HFF-Myc (cell line): ENCODE data around the gene TRAPPC12.
"Not testable (repeated sequence)": the region's sequence is repeated elsewhere in the genome, so short reads cannot be mapped to it uniquely, and the experiment has no call there.

ENCODE experiments used
- DNase-seq: peaks from one replicate; pipeline ENCODE4 v3.0.0-alpha.2; 2011; ENCODE audit warnings: low read depth; ENCODE audit errors: extremely low read depth
- H3K4me3 ChIP-seq: replicated peaks from 2 replicates; pipeline ENCODE4 v1.5.1; 2011; ENCODE audit warnings: low read depth, mild to moderate bottlenecking, control low read depth, low read length
- TF ChIP-seq, protein P1 (sequence below): IDR thresholded peaks from 2 replicates; pipeline ENCODE4 v1.5.1; 2012; ENCODE audit warnings: mild to moderate bottlenecking, low read depth, low read length, control low read depth; ENCODE audit errors: missing control alignments

Gene TRAPPC12

GRCh38 chr2:3368261-3368722, 11.2 kb upstream of the TRAPPC12 start:
- H3K4me3 ChIP-seq, result no peak overlapping the region
- no peak for DNase-seq
- TF ChIP-seq, protein P1, sequence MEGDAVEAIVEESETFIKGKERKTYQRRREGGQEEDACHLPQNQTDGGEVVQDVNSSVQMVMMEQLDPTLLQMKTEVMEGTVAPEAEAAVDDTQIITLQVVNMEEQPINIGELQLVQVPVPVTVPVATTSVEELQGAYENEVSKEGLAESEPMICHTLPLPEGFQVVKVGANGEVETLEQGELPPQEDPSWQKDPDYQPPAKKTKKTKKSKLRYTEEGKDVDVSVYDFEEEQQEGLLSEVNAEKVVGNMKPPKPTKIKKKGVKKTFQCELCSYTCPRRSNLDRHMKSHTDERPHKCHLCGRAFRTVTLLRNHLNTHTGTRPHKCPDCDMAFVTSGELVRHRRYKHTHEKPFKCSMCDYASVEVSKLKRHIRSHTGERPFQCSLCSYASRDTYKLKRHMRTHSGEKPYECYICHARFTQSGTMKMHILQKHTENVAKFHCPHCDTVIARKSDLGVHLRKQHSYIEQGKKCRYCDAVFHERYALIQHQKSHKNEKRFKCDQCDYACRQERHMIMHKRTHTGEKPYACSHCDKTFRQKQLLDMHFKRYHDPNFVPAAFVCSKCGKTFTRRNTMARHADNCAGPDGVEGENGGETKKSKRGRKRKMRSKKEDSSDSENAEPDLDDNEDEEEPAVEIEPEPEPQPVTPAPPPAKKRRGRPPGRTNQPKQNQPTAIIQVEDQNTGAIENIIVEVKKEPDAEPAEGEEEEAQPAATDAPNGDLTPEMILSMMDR, result no peak

- not testable (repeated sequence) for DNase-seq, H3K4me3 ChIP-seq
Measured at GRCh38 chr2:3369340-3370181, 9.9 kb upstream of the TRAPPC12 start.

- TF ChIP-seq, protein P1, result no peak
- peak overlapping the region; percentile 97 for H3K4me3 ChIP-seq
- no peak for DNase-seq
Measured at GRCh38 chr2:3376821-3377220, 2.7 kb upstream of the TRAPPC12 start.

- H3K4me3 ChIP-seq, result peak overlapping the region; percentile 97
- no peak for DNase-seq
- TF ChIP-seq, protein P1, result no peak
Measured at GRCh38 chr2:3377279-3377611, 2.2 kb upstream of the TRAPPC12 start.

- DNase-seq, result peak; percentile 94
- peak within 1 kb of the TSS; percentile 97 for H3K4me3 ChIP-seq
- TF ChIP-seq, protein P1, result no peak
Measured at GRCh38 chr2:3377612-3378432, 1.7 kb upstream of the TRAPPC12 start, which contains the start of gene EIPR1. Gene EIPR1 (minus strand): TSS chr2:3377818. CDS start chr2:3377689, 129 bp downstream.

- TF ChIP-seq, protein P1, result no peak
- H3K4me3 ChIP-seq, result peak overlapping the region; percentile 95
- DNase-seq, result no peak
Measured at GRCh38 chr2:3379339-3379646, 201 bp upstream of the TRAPPC12 start.

DNA sequence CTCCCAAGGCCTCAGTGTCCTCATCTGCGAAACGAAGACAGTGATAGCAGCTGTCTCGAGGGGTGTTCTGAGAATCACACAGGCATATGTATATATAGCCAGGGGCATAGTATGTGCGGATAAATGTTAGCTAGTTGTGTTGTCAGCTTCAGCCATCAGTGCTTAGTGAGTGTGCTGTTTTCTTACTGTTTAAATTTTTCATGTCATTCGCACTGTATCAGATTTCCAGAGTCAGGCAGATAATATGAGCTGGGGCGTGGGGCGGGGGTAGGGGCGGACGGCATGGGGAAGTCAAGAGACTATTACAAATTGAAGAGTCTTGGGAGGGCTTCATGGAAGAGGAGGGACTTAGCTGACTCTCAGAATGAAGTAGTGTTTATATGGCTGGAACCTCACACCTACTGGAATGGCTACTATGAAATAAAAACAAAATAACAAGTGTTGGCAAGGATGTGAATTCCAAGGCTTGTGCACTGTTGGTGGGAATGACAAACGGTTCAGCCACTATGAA, 7.0 kb downstream of the TRAPPC12 start:
- no peak for DNase-seq
- H3K4me3 ChIP-seq, result no peak overlapping the region
- TF ChIP-seq, protein P1, result no peak
